Caco-2 (cell line): ENCODE measurements around the gene LIN37. TPM values are rescaled to one million over a fixed set of nuclear protein-coding genes. Genes with fewer than 3 reads are reported as not detected.

Experiments
- BruUV-seq: library from RNA; stranded (reverse); fragments of 400-500 nt; replicated peaks from 2 replicates; lab custom pipeline; 2021; lab: Mats Ljungman, UMichigan
- CTCF ChIA-PET: fragments of 300-600 bp; sonication (Branson Sonifier 250); formaldehyde crosslinking; loops from one replicate; lab custom pipeline; 2022; ENCODE audit warnings: antibody characterized with exemption; lab: Charles Lee
- POLR2A ChIA-PET: fragments of 300-600 bp; sonication (Branson Sonifier 250); formaldehyde crosslinking; loops from one replicate; lab custom pipeline; 2022; ENCODE audit warnings: antibody characterized with exemption; lab: Charles Lee
- DNase-seq, 2 experiments: peaks; one replicate each; pipeline versions ENCODE4 v3.0.0 to v3.0.0-alpha.2; 2020 to 2022
- H3K27me3 ChIP-seq: replicated peaks from 2 replicates; pipeline ENCODE4 v1.6.0; 2011; ENCODE audit warnings: low read length; ENCODE audit not compliant: control insufficient read depth, insufficient read depth
- H3K36me3 ChIP-seq: 2 replicates; pipeline ENCODE4 v1.5.1; 2011; ENCODE audit warnings: low read length; ENCODE audit not compliant: control insufficient read depth, insufficient read depth
- H3K4me1 ChIP-seq: fragments of 250-450 bp; sonication (Bioruptor Pico); 2 replicates; pipeline ENCODE4 v1.5.1; 2020; ENCODE audit warnings: mild to moderate bottlenecking
- H3K4me3 ChIP-seq: 2 replicates; pipeline ENCODE4 v1.5.1; 2011; ENCODE audit warnings: low read depth, mild to moderate bottlenecking, control low read depth, low read length
- H3K9me3 ChIP-seq: fragments of 250-450 bp; sonication (Bioruptor Pico); 2 replicates; pipeline ENCODE4 v1.5.1; 2020; ENCODE audit warnings: mild to moderate bottlenecking, moderate library complexity
- H3K27ac Mint-ChIP-seq: one replicate; pipeline ENCODE4 v1.8.0; 2022; ENCODE audit warnings: mixed read lengths; ENCODE audit not compliant: unreplicated experiment
- H3K27me3 Mint-ChIP-seq: one replicate; pipeline ENCODE4 v1.8.0; 2022; ENCODE audit warnings: mixed read lengths; ENCODE audit not compliant: insufficient read depth, unreplicated experiment
- H3K36me3 Mint-ChIP-seq: one replicate; pipeline ENCODE4 v1.8.0; 2022; ENCODE audit warnings: mild to moderate bottlenecking, mixed read lengths; ENCODE audit not compliant: insufficient read depth, unreplicated experiment
- H3K4me1 Mint-ChIP-seq: one replicate; pipeline ENCODE4 v1.8.0; 2022; ENCODE audit warnings: low read depth, mixed read lengths; ENCODE audit not compliant: unreplicated experiment
- H3K4me3 Mint-ChIP-seq: one replicate; pipeline ENCODE4 v1.8.0; 2022; ENCODE audit warnings: mild to moderate bottlenecking, moderate library complexity, mixed read lengths; ENCODE audit not compliant: unreplicated experiment
- H3K9me3 Mint-ChIP-seq: one replicate; pipeline ENCODE4 v1.8.0; 2022; ENCODE audit warnings: mixed read lengths; ENCODE audit not compliant: unreplicated experiment
- intact Hi-C: fragments of 100-400 bp; cut with micrococcal nuclease; formaldehyde crosslinking; loops from one replicate; pipeline ENCODE4 v1.10.0; 2022; ENCODE audit not compliant: unreplicated experiment
- total RNA-seq: library from RNA; stranded (reverse); gene quantifications from 2 replicates; pipeline ENCODE4 v1.2.3, GENCODE V29; 2022
- TF ChIP-seq, protein P1 (sequence below), 2 experiments: fragments of 200-600 bp in 1 of 2; IDR thresholded peaks; 1 replicate in 1 of 2; 2 replicates in 1 of 2; pipeline versions ENCODE4 v1.5.1 to v1.8.0; 2011 to 2022; ENCODE audit warnings: antibody characterized with exemption in 1 of 2, control low read depth in 1 of 2, inconsistent platforms in 1 of 2, low read depth in 1 of 2, low read length in 1 of 2, mild to moderate bottlenecking in 1 of 2, moderate library complexity in 1 of 2; ENCODE audit not compliant: insufficient read depth in 1 of 2, severe bottlenecking in 1 of 2, unreplicated experiment in 1 of 2

Gene LIN37
- total RNA-seq, 1 experiment from 2014 or later: 10.2 TPM

GRCh38 chr19:35773020-35773806 lies 24.8 kb downstream of the LIN37 start:
- no peak overlapping the region for H3K27ac Mint-ChIP-seq
- POLR2A ChIA-PET: interaction anchor here (0.5 to 0.8 kb wide), 2 partner anchors 10 to 32 kb away, joined by 3 read pairs; no protein-coding TSS in a partner anchor
- CTCF ChIA-PET: no interaction called here
- H3K4me3 Mint-ChIP-seq: no peak overlapping the region
- Histone ChIP-seq H3K4me3 (no peak overlapping the region), H3K27me3 (no peaks in the 10 kb centered on the region), H3K4me1 (no peaks in the 10 kb centered on the region), H3K36me3 (no peaks in the 10 kb centered on the region), H3K9me3 (no peaks in the 10 kb centered on the region)
- peaks cover 13% of the 10 kb centered on the region for H3K36me3 Mint-ChIP-seq
- H3K4me1 Mint-ChIP-seq: peaks cover 11% of the 10 kb centered on the region
- DNase-seq: no peak
- intact Hi-C loops: no loop called here
- no peaks in the 10 kb centered on the region for H3K9me3 Mint-ChIP-seq
- BruUV-seq: no TSS peak
- H3K27me3 Mint-ChIP-seq: peaks cover 5% of the 10 kb centered on the region
- TF ChIP-seq, protein P1, sequence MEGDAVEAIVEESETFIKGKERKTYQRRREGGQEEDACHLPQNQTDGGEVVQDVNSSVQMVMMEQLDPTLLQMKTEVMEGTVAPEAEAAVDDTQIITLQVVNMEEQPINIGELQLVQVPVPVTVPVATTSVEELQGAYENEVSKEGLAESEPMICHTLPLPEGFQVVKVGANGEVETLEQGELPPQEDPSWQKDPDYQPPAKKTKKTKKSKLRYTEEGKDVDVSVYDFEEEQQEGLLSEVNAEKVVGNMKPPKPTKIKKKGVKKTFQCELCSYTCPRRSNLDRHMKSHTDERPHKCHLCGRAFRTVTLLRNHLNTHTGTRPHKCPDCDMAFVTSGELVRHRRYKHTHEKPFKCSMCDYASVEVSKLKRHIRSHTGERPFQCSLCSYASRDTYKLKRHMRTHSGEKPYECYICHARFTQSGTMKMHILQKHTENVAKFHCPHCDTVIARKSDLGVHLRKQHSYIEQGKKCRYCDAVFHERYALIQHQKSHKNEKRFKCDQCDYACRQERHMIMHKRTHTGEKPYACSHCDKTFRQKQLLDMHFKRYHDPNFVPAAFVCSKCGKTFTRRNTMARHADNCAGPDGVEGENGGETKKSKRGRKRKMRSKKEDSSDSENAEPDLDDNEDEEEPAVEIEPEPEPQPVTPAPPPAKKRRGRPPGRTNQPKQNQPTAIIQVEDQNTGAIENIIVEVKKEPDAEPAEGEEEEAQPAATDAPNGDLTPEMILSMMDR (IDR thresholded peaks at IDR 0.05; ENCODE audit: insufficient read depth in 1 of 2, low read depth in 1 of 2, low read length in 1 of 2, severe bottlenecking in 1 of 2, unreplicated experiment in 1 of 2): no peak

- Histone ChIP-seq H3K9me3 (no peaks in the 10 kb centered on the region), H3K4me3 (peak overlapping the region; percentile 27), H3K4me1 (no peaks in the 10 kb centered on the region), H3K27me3 (no peaks in the 10 kb centered on the region), H3K36me3 (no peaks in the 10 kb centered on the region)
- Mint-ChIP-seq H3K36me3 (peaks cover 18% of the 10 kb centered on the region), H3K9me3 (no peaks in the 10 kb centered on the region), H3K4me1 (peaks cover 11% of the 10 kb centered on the region), H3K27ac (no peak overlapping the region), H3K27me3 (peaks cover 5% of the 10 kb centered on the region), H3K4me3 (peak overlapping the region; percentile 79)
- TF ChIP-seq, protein P1 (IDR thresholded peaks at IDR 0.05; ENCODE audit: insufficient read depth in 1 of 2, low read depth in 1 of 2, low read length in 1 of 2, severe bottlenecking in 1 of 2, unreplicated experiment in 1 of 2): no peak
- CTCF ChIA-PET: no interaction called here
- BruUV-seq: no TSS peak
- POLR2A ChIA-PET: no interaction called here
- intact Hi-C loops: loop anchor here (2.0 kb wide), 1 partner anchor 16 kb away; the partner anchor contains the start of gene PROSER3
- no peak for DNase-seq
Observed at GRCh38 chr19:35774274-35775045, 26.1 kb downstream of the LIN37 start.

DNA sequence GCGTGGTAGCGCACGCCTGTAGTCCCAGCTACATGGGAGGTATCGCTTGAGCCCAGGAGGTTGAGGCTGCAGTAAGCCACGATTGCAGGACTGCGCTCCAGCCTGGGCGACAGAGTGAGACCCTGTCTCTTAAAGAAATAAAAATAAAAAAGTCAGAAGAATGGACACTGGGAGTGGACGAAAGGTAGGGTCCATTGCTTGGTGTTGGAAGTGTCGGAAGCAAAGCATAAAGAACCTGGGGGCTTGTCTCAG lies 26.6 kb downstream of the LIN37 start:
- Mint-ChIP-seq H3K27ac (no peak overlapping the region), H3K4me3 (peak overlapping the region; percentile 79), H3K36me3 (peaks cover 18% of the 10 kb centered on the region), H3K27me3 (peaks cover 5% of the 10 kb centered on the region), H3K4me1 (peaks cover 11% of the 10 kb centered on the region), H3K9me3 (no peaks in the 10 kb centered on the region)
- BruUV-seq: no TSS peak
- TF ChIP-seq, protein P1 (IDR thresholded peaks at IDR 0.05; ENCODE audit: insufficient read depth in 1 of 2, low read depth in 1 of 2, low read length in 1 of 2, severe bottlenecking in 1 of 2, unreplicated experiment in 1 of 2): no peak
- intact Hi-C loops: loop anchor here (2.0 kb wide), 1 partner anchor 16 kb away; the partner anchor contains the start of gene PROSER3
- ChIA-PET CTCF (no interaction called here), POLR2A (no interaction called here)
- Histone ChIP-seq H3K4me1 (no peaks in the 10 kb centered on the region), H3K27me3 (no peaks in the 10 kb centered on the region), H3K9me3 (no peaks in the 10 kb centered on the region), H3K4me3 (peak overlapping the region; percentile 27), H3K36me3 (no peaks in the 10 kb centered on the region)
- DNase-seq: no peak
